HT-29 (cell line): ENCODE data around the gene SESN3. TPM values are rescaled to one million over a fixed set of nuclear protein-coding genes. Genes with fewer than 3 reads are reported as not detected.

Experiments used
- DNase-seq: peaks from one replicate; pipeline ENCODE4 v3.0.0-alpha.2; 2015; ENCODE audit warnings: low spot score
- total RNA-seq: library from RNA; depleted of rRNA; stranded (reverse); fragments of >200 nt; shearing (Covaris generic); gene quantifications from 2 replicates; pipeline ENCODE4 v1.2.3, GENCODE V29; 2014; rRNA removed

SESN3 gene
- total RNA-seq, 1 experiment from 2014 or later = 0.81 TPM

DNA sequence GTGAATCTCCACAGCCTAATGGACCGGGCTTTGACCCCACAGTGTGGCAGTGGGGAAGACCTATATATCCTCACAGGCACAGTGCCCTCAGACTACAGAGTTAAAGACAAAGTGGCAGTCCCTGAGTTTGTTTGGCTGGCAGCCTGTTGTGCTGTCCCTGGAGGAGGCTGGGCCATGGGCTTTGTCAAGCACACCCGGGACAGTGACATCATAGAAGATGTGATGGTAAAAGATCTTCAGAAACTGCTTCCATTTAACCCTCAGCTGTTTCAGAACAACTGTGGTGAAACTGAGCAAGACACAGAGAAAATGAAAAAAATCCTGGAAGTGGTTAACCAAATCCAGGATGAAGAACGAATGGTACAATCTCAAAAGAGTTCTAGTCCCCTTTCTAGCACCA, 102.4 kb downstream of the SESN3 start:
- DNase-seq = no peak

GRCh38 chr11:95123556-95123955, 107.4 kb downstream of the SESN3 start:
- no peak for DNase-seq

GRCh38 chr11:95121698-95122097, 109.3 kb downstream of the SESN3 start:
- DNase-seq = no peak

DNA sequence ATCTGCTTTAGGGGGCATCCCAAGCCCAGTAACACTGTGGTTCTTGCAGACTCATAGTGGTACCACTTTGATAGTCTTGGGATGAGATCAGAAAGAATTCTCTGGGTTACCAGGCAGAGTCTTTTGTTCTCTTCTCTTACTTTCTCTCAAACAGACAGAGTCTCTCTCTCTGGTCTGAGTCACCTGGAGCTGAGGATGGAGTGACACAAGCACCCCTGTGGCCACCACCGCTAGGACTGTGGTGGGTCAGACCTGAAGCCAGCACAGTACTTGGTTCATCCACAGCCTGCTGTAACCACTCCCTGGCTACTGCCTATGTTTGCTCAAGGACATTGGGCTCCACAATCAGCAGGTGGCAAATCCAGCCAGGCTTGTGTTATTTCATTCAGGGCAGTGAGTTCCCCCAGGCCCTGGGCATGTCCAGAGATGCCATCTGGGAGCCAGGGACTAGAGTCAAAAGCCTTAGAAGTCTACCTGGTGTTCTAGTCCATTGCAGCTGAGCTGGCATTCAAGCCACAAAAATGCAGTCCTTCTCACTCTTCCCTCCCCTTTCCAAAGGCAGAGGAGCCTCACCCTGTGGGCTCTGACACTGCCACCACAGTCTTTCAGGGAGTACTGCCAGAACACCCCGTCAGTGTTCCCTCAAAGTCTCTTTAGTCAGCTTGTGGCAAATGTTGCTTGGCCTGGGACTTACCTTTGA, 111.5 kb downstream of the SESN3 start:
- no peak for DNase-seq

DNA sequence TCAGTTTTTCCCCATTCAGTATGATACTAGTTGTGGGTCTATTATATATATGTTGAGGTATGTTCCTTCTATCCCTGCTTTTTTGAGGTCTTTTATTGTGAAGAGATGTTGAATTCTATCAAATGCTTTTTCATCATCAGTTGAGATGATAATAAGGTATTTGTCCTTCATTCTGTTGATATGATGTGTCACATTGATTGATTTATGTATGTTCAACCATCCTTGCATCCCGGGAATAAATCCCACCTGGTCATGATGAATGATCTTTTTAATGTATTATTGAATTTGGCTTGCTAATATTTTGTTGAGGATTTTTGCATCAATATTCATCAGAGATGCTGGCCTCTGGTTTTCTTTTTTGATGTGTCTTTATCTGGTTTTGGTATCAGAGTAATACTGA, 115.4 kb downstream of the SESN3 start:
- no peak for DNase-seq

Other genes with a start within 250 kb of the SESN3 start
- not detected in 2 replicates for gene KDM4E, start 205.9 kb downstream of the SESN3 start, total RNA-seq
- gene KDM4F, start 181.8 kb downstream of the SESN3 start, total RNA-seq = not detected in 2 replicates
- 20.2 and 22.4 TPM in 2 replicates for gene SRSF8, start 164.3 kb downstream of the SESN3 start, total RNA-seq
- 33.7 and 37.0 TPM in 2 replicates for gene ENDOD1, start 141.4 kb downstream of the SESN3 start, total RNA-seq